A549 (cell line): ENCODE data around the gene HS6ST1. TPM values are rescaled to one million over a fixed set of nuclear protein-coding genes. Genes with fewer than 3 reads are reported as not detected.

Experiments used
- ATAC-seq, 2 experiments: fragments of 200-7000 bp in 1 of 2; fragments of >200 bp in 1 of 2; cut with Nextera tagmentation in 1 of 2; cut with Tn5 transposase in 1 of 2; 3 replicates each; pipeline versions ENCODE4 v1.8.0 to v1.9.1; 2018 to 2020; ENCODE audit warnings: mild to moderate bottlenecking in 1 of 2, moderate library complexity in 1 of 2
- CTCF ChIA-PET: fragments of 300-600 bp; sonication (Branson Sonifier 250); formaldehyde crosslinking; extraction: SDS; loops from one replicate; lab custom pipeline; 2021; ENCODE audit warnings: antibody characterized with exemption, inconsistent platforms; lab: Yijun Ruan, JAX
- POLR2A ChIA-PET: fragments of 350-600 bp; formaldehyde crosslinking; extraction: SDS; loops from one replicate; lab custom pipeline; 2021; ENCODE audit warnings: antibody characterized with exemption, inconsistent platforms; lab: Yijun Ruan, JAX
- DNase-seq, 2 experiments: peaks; one replicate each; pipeline versions ENCODE4 v3.0.0 to v3.0.0-alpha.2; 2011 to 2016; ENCODE audit warnings: low read depth in 1 of 2, low spot score in 1 of 2
- FAIRE-seq: peaks from 2 replicates; lab custom pipeline; 2011; peaks lifted over from hg19 to GRCh38; lab: Jason Lieb, UNC
- H3K27ac ChIP-seq, 2 experiments: fragments of >200 bp; sonication (Bioruptor Twin); formaldehyde crosslinking; 3 replicates each; pipeline ENCODE4 v1.5.1; 2016 to 2017
- H3K4me1 ChIP-seq: fragments of >200 bp; sonication (Bioruptor Twin); formaldehyde crosslinking; 3 replicates; pipeline ENCODE4 v1.6.1; 2016
- H3K4me2 ChIP-seq: fragments of >200 bp; sonication (Bioruptor Twin); formaldehyde crosslinking; 3 replicates; pipeline ENCODE4 v1.6.1; 2016
- H3K4me3 ChIP-seq: fragments of >200 bp; sonication (Bioruptor Twin); formaldehyde crosslinking; 3 replicates; pipeline ENCODE4 v1.5.1; 2016
- H3K9me3 ChIP-seq: fragments of >200 bp; sonication (Bioruptor Twin); formaldehyde crosslinking; 3 replicates; pipeline ENCODE4 v1.6.1; 2016
- CBX2 ChIP-seq: fragments of 200-600 bp; sonication (generic); IDR thresholded peaks from 2 replicates; pipeline ENCODE4 v1.6.1; 2016; ENCODE audit warnings: low read depth, mild to moderate bottlenecking, borderline replicate concordance
- CBX8 ChIP-seq: fragments of 200-600 bp; sonication (generic); IDR thresholded peaks from 2 replicates; pipeline ENCODE4 v1.6.1; 2016
- EP300 ChIP-seq, 2 experiments: fragments of >200 bp; sonication (Bioruptor Twin); formaldehyde crosslinking; IDR thresholded peaks; 2 replicates in 1 of 2; 3 replicates in 1 of 2; pipeline ENCODE4 v1.6.1; 2016 to 2017
- FOSL2 ChIP-seq, 2 experiments: fragments of 450-650 bp in 1 of 2; fragments of >200 bp in 1 of 2; sonication (Bioruptor Twin) in 1 of 2; formaldehyde crosslinking; IDR thresholded peaks; 2 replicates each; pipeline versions ENCODE4 v1.5.0 to v1.6.1; 2016 to 2020; ENCODE audit warnings: mild to moderate bottlenecking in 1 of 2, moderate library complexity in 1 of 2
- HDAC2 ChIP-seq: fragments of 200-600 bp; sonication (generic); IDR thresholded peaks from 2 replicates; pipeline ENCODE4 v1.6.1; 2016
- HES2 ChIP-seq: fragments of >200 bp; sonication (Bioruptor Twin); formaldehyde crosslinking; IDR thresholded peaks from 2 replicates; pipeline ENCODE4 v1.6.1; 2016
- HEYL ChIP-seq: fragments of 250-450 bp; sonication (Bioruptor Pico); IDR thresholded peaks from 2 replicates; pipeline ENCODE4 v1.8.0; 2021; ENCODE audit warnings: mild to moderate bottlenecking, moderate library complexity
- HMGXB4 ChIP-seq: fragments of 250-450 bp; sonication (Bioruptor Pico); IDR thresholded peaks from 2 replicates; pipeline ENCODE4 v1.5.0; 2021; ENCODE audit warnings: mild to moderate bottlenecking, moderate library complexity, borderline replicate concordance
- HOXA7 ChIP-seq: fragments of 250-450 bp; sonication (Bioruptor Pico); IDR thresholded peaks from 2 replicates; pipeline ENCODE4 v1.5.0; 2020; ENCODE audit warnings: mild to moderate bottlenecking, moderate library complexity
- HOXB5 ChIP-seq: fragments of 250-450 bp; sonication (Bioruptor Pico); IDR thresholded peaks from 2 replicates; pipeline ENCODE4 v1.5.0; 2020; ENCODE audit warnings: mild to moderate bottlenecking, moderate library complexity
- JUN ChIP-seq, 2 experiments: fragments of >200 bp; sonication (Bioruptor Twin); formaldehyde crosslinking; IDR thresholded peaks; 2 replicates in 1 of 2; 3 replicates in 1 of 2; pipeline ENCODE4 v1.6.1; 2016 to 2017
- JUNB ChIP-seq: fragments of >200 bp; sonication (Bioruptor Twin); formaldehyde crosslinking; IDR thresholded peaks from 2 replicates; pipeline ENCODE4 v1.6.1; 2016
- KDM1A ChIP-seq: fragments of 200-600 bp; sonication (generic); IDR thresholded peaks from 2 replicates; pipeline ENCODE4 v1.6.1; 2016; ENCODE audit warnings: low read depth, mild to moderate bottlenecking
- KDM5A ChIP-seq: fragments of 200-600 bp; sonication (generic); IDR thresholded peaks from 2 replicates; pipeline ENCODE4 v1.6.1; 2016; ENCODE audit warnings: antibody characterized with exemption, mild to moderate bottlenecking
- MAFK ChIP-seq: fragments of 450-650 bp; IDR thresholded peaks from 2 replicates; pipeline ENCODE4 v1.6.1; 2014; ENCODE audit not compliant: partially characterized antibody
- MAZ ChIP-seq: fragments of 150-350 bp; IDR thresholded peaks from 2 replicates; pipeline ENCODE4 v1.6.1; 2014; ENCODE audit warnings: antibody characterized with exemption, low read depth, low read length, borderline replicate concordance
- MYC ChIP-seq: IDR thresholded peaks from 2 replicates; pipeline ENCODE4 v1.6.1; 2012; ENCODE audit warnings: mild to moderate bottlenecking, inconsistent platforms, low read length, improper control_type of control experiment, borderline replicate concordance
- PHF8 ChIP-seq: fragments of 200-600 bp; sonication (generic); IDR thresholded peaks from 2 replicates; pipeline ENCODE4 v1.6.1; 2016; ENCODE audit warnings: low read depth, mild to moderate bottlenecking, antibody characterized with exemption, moderate library complexity, borderline replicate concordance
- POLR2AphosphoS2 ChIP-seq: conservative IDR thresholded peaks from 2 replicates; pipeline ENCODE4 v1.6.1; 2012; ENCODE audit warnings: low read length, improper control_type of control experiment, inconsistent platforms
- RCOR1 ChIP-seq: fragments of 150-350 bp; IDR thresholded peaks from 2 replicates; pipeline ENCODE4 v1.6.1; 2014; ENCODE audit warnings: antibody characterized with exemption, low read length, low read depth
- SMC3 ChIP-seq: fragments of >200 bp; sonication (Bioruptor Twin); formaldehyde crosslinking; IDR thresholded peaks from 3 replicates; pipeline ENCODE4 v1.6.1; 2018; ENCODE audit warnings: inconsistent platforms
- TFCP2L1 ChIP-seq: fragments of 250-450 bp; sonication (Bioruptor Pico); IDR thresholded peaks from 2 replicates; pipeline ENCODE4 v1.5.0; 2021; ENCODE audit warnings: mild to moderate bottlenecking
- ZFP36 ChIP-seq: fragments of 450-650 bp; IDR thresholded peaks from 2 replicates; pipeline ENCODE4 v1.6.1; 2014; ENCODE audit warnings: borderline replicate concordance; ENCODE audit not compliant: partially characterized antibody
- ZNF302 ChIP-seq: fragments of 250-450 bp; sonication (Bioruptor Pico); IDR thresholded peaks from 2 replicates; pipeline ENCODE4 v1.9.0; 2021; ENCODE audit warnings: inconsistent platforms, mild to moderate bottlenecking, moderate library complexity
- WGBS: methylation state at CpG from one replicate; pipeline ENCODE4 v1.1.6; 2017; ENCODE audit errors: missing lambda C conversion rate; 5-methylcytosine and 5-hydroxymethylcytosine counted together
- polyA plus RNA-seq, 4 experiments: library from polyadenylated mRNA; depleted of rRNA in 3 of 4; stranded (reverse); fragments of >200 nt; fragmentation: RNase III in 1 of 4; extraction: RNeasy Plus Mini Kit Qiagen cat#74134 plus additional on column Dnase treatment in 1 of 4; gene quantifications; 2 replicates in 3 of 4; 3 replicates in 1 of 4; pipeline ENCODE4 v1.2.3, GENCODE V29; 2011 to 2017

The HS6ST1 gene
- polyA plus RNA-seq, 2 of the 4 experiments (the other 2 are of a cell fraction) = 3.8 to 11.6 TPM

GRCh38 chr2:128347701-128348539 lies 29.3 kb upstream of the HS6ST1 start:
- ATAC-seq = peak; percentile 27 to 45; a peak in 2 of 6 replicates
- POLR2A ChIA-PET = no interaction called here
- no peak for TF ChIP-seq MYC
- TF ChIP-seq CBX8 = no peak
- no peak for TF ChIP-seq FOSL2 (IDR thresholded peaks at IDR 0.05)
- TF ChIP-seq FOSL2 (CRISPR knock-in tag; IDR thresholded peaks at IDR 0.05) = no peak
- TF ChIP-seq PHF8 = no peak
- TF ChIP-seq ZNF302 (CRISPR knock-in tag) = no peak
- TF ChIP-seq SMC3 = no peak
- TF ChIP-seq CBX2 = no peak
- TF ChIP-seq MAFK = no peak
- TF ChIP-seq HDAC2 = no peak
- TF ChIP-seq, all 56 proteins: peak for 0
- H3K4me3 ChIP-seq = no peak overlapping the region
- H3K4me2 ChIP-seq = no peak overlapping the region
- H3K9me3 ChIP-seq = no peaks in the 10 kb centered on the region
- WGBS = 69% methylated on average over 16 of the region's 16 CpGs
- DNase-seq (no peak), FAIRE-seq (no peak)
- no peak overlapping the region for H3K27ac ChIP-seq
- H3K4me1 ChIP-seq = no peaks in the 10 kb centered on the region
- CTCF ChIA-PET = interaction anchor here (0.6 kb wide), 1 partner anchor 340 kb away, joined by 3 read pairs; no protein-coding TSS in a partner anchor

- Histone ChIP-seq H3K4me1 (no peaks in the 10 kb centered on the region), H3K4me3 (no peak overlapping the region), H3K4me2 (no peak overlapping the region), H3K27ac (no peak overlapping the region), H3K9me3 (no peaks in the 10 kb centered on the region)
- CTCF ChIA-PET = interaction anchor here (0.6 kb wide), 1 partner anchor 339 kb away, joined by 3 read pairs; no protein-coding TSS in a partner anchor
- no peak for ATAC-seq
- POLR2A ChIA-PET = no interaction called here
- WGBS = 82% methylated on average over 10 of the region's 14 CpGs
- no peak for TF ChIP-seq MAFK
- TF ChIP-seq JUNB = no peak
- no peak for TF ChIP-seq ZFP36
- TF ChIP-seq POLR2AphosphoS2 = no peak
- TF ChIP-seq TFCP2L1 (CRISPR knock-in tag) = no peak
- no peak for TF ChIP-seq ZNF302 (CRISPR knock-in tag)
- TF ChIP-seq HEYL (CRISPR knock-in tag) = no peak
- no peak for FAIRE-seq
- DNase-seq = no peak
Measured at GRCh38 chr2:128347171-128347558, 28.5 kb upstream of the HS6ST1 start.

GRCh38 chr2:128346291-128347170 lies 27.9 kb upstream of the HS6ST1 start:
- no peaks in the 10 kb centered on the region for H3K4me1 ChIP-seq
- ChIA-PET POLR2A (no interaction called here), CTCF (no interaction called here)
- DNase-seq = no peak
- ATAC-seq = no peak; a peak in 1 of 6 replicates
- TF ChIP-seq EP300 (IDR thresholded peaks at IDR 0.05) (no peak), HES2 (no peak), MAZ (no peak), HOXA7 (CRISPR knock-in tag) (no peak), CBX2 (no peak), HOXB5 (CRISPR knock-in tag) (no peak), POLR2AphosphoS2 (no peak), KDM5A (no peak), FOSL2 (IDR thresholded peaks at IDR 0.05) (no peak), FOSL2 (CRISPR knock-in tag; IDR thresholded peaks at IDR 0.05) (no peak), ZFP36 (no peak), HMGXB4 (CRISPR knock-in tag) (no peak), MAFK (no peak), RCOR1 (no peak), KDM1A (no peak), JUN (IDR thresholded peaks at IDR 0.05) (no peak), MYC (no peak)
- no peak for FAIRE-seq
- H3K9me3 ChIP-seq = no peaks in the 10 kb centered on the region
- no peak overlapping the region for H3K4me2 ChIP-seq
- no peak overlapping the region for H3K27ac ChIP-seq
- no peak overlapping the region for H3K4me3 ChIP-seq
- 83% methylated on average over 41 of the region's 53 CpGs for WGBS
